H9 (cell line): ENCODE data around the gene PAEP. TPM values are rescaled to one million over a fixed set of nuclear protein-coding genes. Genes with fewer than 3 reads are reported as not detected.
A peak's percentile ranks its signal among the peaks of the same experiment; 100 is the strongest.

ENCODE experiments used
- DNase-seq: peaks from one replicate; pipeline ENCODE4 v3.0.0-alpha.2; 2017
- H2AFZ ChIP-seq: one replicate; pipeline ENCODE4 v1.6.1; 2013; ENCODE audit warnings: mild to moderate bottlenecking, low read length, control low read depth, moderate library complexity
- H2AK5ac ChIP-seq: 2 replicates; pipeline ENCODE4 v1.6.1; 2013; ENCODE audit warnings: low read length, control low read depth, mixed read lengths; ENCODE audit not compliant: insufficient read length
- H2BK120ac ChIP-seq: one replicate; pipeline ENCODE4 v1.6.1; 2013; ENCODE audit warnings: low read depth, mild to moderate bottlenecking, low read length, control low read depth, inconsistent platforms; ENCODE audit not compliant: poor library complexity, severe bottlenecking
- H2BK12ac ChIP-seq: 2 replicates; pipeline ENCODE4 v1.6.1; 2013; ENCODE audit warnings: low read length, control low read depth, mixed read lengths, low read depth; ENCODE audit not compliant: insufficient read length
- H2BK15ac ChIP-seq: 2 replicates; pipeline ENCODE4 v1.6.1; 2013; ENCODE audit warnings: low read depth, low read length, control low read depth
- H2BK20ac ChIP-seq: one replicate; pipeline ENCODE4 v1.6.1; 2013; ENCODE audit warnings: low read depth, mild to moderate bottlenecking, low read length, control low read depth, inconsistent platforms; ENCODE audit not compliant: poor library complexity, severe bottlenecking
- H2BK5ac ChIP-seq: 2 replicates; pipeline ENCODE4 v1.6.1; 2013; ENCODE audit warnings: low read length, control low read depth, mixed read lengths; ENCODE audit not compliant: insufficient read length
- H3K14ac ChIP-seq: 2 replicates; pipeline ENCODE4 v1.6.1; 2013; ENCODE audit warnings: low read length, control low read depth; ENCODE audit not compliant: insufficient read depth
- H3K18ac ChIP-seq: 2 replicates; pipeline ENCODE4 v1.6.1; 2013; ENCODE audit warnings: low read depth, mild to moderate bottlenecking, mixed read lengths, low read length, control low read depth; ENCODE audit not compliant: insufficient read length
- H3K23ac ChIP-seq: 2 replicates; pipeline ENCODE4 v1.6.1; 2013; ENCODE audit warnings: low read length, control low read depth, mixed read lengths, low read depth; ENCODE audit not compliant: insufficient read length
- H3K23me2 ChIP-seq: 2 replicates; pipeline ENCODE4 v1.6.1; 2013; ENCODE audit warnings: low read depth, mild to moderate bottlenecking, mixed read lengths, low read length, control low read depth; ENCODE audit not compliant: insufficient read length, poor library complexity, severe bottlenecking
- H3K27ac ChIP-seq: 2 replicates; pipeline ENCODE4 v1.5.1; 2013; ENCODE audit warnings: low read length, control low read depth, mixed read lengths, low read depth; ENCODE audit not compliant: insufficient read length
- H3K27me3 ChIP-seq: 2 replicates; pipeline ENCODE4 v1.6.1; 2013; ENCODE audit warnings: low read length, control low read depth, inconsistent platforms; ENCODE audit not compliant: insufficient read depth
- H3K4ac ChIP-seq: 2 replicates; pipeline ENCODE4 v1.6.1; 2013; ENCODE audit warnings: low read depth, mild to moderate bottlenecking, control low read depth, inconsistent platforms, low read length, moderate library complexity
- H3K4me1 ChIP-seq: 2 replicates; pipeline ENCODE4 v1.6.1; 2013; ENCODE audit warnings: low read length, control low read depth, inconsistent platforms; ENCODE audit not compliant: insufficient read depth
- H3K4me2 ChIP-seq: 2 replicates; pipeline ENCODE4 v1.6.1; 2013; ENCODE audit warnings: low read length, control low read depth, mixed read lengths; ENCODE audit not compliant: insufficient read length, insufficient read depth
- H3K56ac ChIP-seq: 2 replicates; pipeline ENCODE4 v1.6.1; 2013; ENCODE audit warnings: low read depth, mild to moderate bottlenecking, mixed read lengths, low read length, control low read depth; ENCODE audit not compliant: insufficient read length
- H3K79me1 ChIP-seq: 2 replicates; pipeline ENCODE4 v1.6.1; 2013; ENCODE audit warnings: low read depth, mild to moderate bottlenecking, moderate library complexity, low read length, control low read depth, inconsistent platforms; ENCODE audit not compliant: insufficient read depth, poor library complexity, severe bottlenecking
- H3K79me2 ChIP-seq: 2 replicates; pipeline ENCODE4 v1.6.1; 2013; ENCODE audit warnings: low read length, control low read depth, inconsistent platforms; ENCODE audit not compliant: insufficient read depth
- H3K9ac ChIP-seq: 2 replicates; pipeline ENCODE4 v1.6.1; 2013; ENCODE audit warnings: low read length, control low read depth, mixed read lengths; ENCODE audit not compliant: insufficient read length; ENCODE audit errors: extremely low read depth
- H3K9me3 ChIP-seq: one replicate; pipeline ENCODE4 v1.6.1; 2013; ENCODE audit warnings: low read depth, low read length, inconsistent platforms; ENCODE audit not compliant: control insufficient read depth
- H3T11ph ChIP-seq: one replicate; pipeline ENCODE4 v1.6.1; 2013; ENCODE audit warnings: mild to moderate bottlenecking, low read length, control low read depth, inconsistent platforms
- H4K20me1 ChIP-seq: one replicate; pipeline ENCODE4 v1.6.1; 2013; ENCODE audit not compliant: control insufficient read depth, insufficient read length, insufficient read depth
- H4K5ac ChIP-seq: 2 replicates; pipeline ENCODE4 v1.6.1; 2013; ENCODE audit warnings: low read depth, mild to moderate bottlenecking, mixed read lengths, low read length, control low read depth; ENCODE audit not compliant: insufficient read length
- H4K8ac ChIP-seq: replicated peaks from 2 replicates; pipeline ENCODE4 v1.6.1; 2013; ENCODE audit warnings: low read length, control low read depth, mixed read lengths, low read depth; ENCODE audit not compliant: insufficient read length
- H4K91ac ChIP-seq: 2 replicates; pipeline ENCODE4 v1.6.1; 2013; ENCODE audit warnings: low read depth, mild to moderate bottlenecking, moderate library complexity, mixed read lengths, low read length, control low read depth; ENCODE audit not compliant: insufficient read length
- H3K27ac Mint-ChIP-seq, 3 experiments: 2 replicates in 2 of 3; 3 replicates in 1 of 3; pipeline ENCODE4 v1.8.0; 2020 to 2021; ENCODE audit warnings: mixed read lengths in 3 of 3, mild to moderate bottlenecking in 1 of 3, moderate library complexity in 1 of 3
- H3K27me3 Mint-ChIP-seq: 2 replicates; pipeline ENCODE4 v1.8.0; 2021; ENCODE audit warnings: low read depth, mild to moderate bottlenecking, moderate library complexity, mixed read lengths
- H3K36me3 Mint-ChIP-seq, 3 experiments: 2 replicates in 2 of 3; 3 replicates in 1 of 3; pipeline ENCODE4 v1.8.0; 2020 to 2021; ENCODE audit warnings: low read depth in 3 of 3, mixed read lengths in 3 of 3; ENCODE audit not compliant: insufficient read depth in 1 of 3
- H3K4me1 Mint-ChIP-seq, 2 experiments: 2 replicates each; pipeline ENCODE4 v1.8.0; 2020; ENCODE audit warnings: mixed read lengths in 2 of 2
- H3K4me3 Mint-ChIP-seq, 2 experiments: 2 replicates in 1 of 2; 3 replicates in 1 of 2; pipeline ENCODE4 v1.8.0; 2020 to 2021; ENCODE audit warnings: mild to moderate bottlenecking in 2 of 2, mixed read lengths in 2 of 2, moderate library complexity in 1 of 2
- H3K9me3 Mint-ChIP-seq, 2 experiments: 2 replicates in 1 of 2; 3 replicates in 1 of 2; pipeline ENCODE4 v1.8.0; 2020; ENCODE audit warnings: mild to moderate bottlenecking in 2 of 2, mixed read lengths in 2 of 2, moderate library complexity in 1 of 2
- WGBS: extraction: QIAGEN DNeasy Blood & Tissue Kit; methylation state at CpG from one replicate; pipeline ENCODE4 v1.1.7; 2013; ENCODE audit warnings: missing lambda C conversion rate, low lambda C conversion rate, mixed read lengths; ENCODE audit not compliant: insufficient read length; ENCODE audit errors: extremely low coverage; 5-methylcytosine and 5-hydroxymethylcytosine counted together
- total RNA-seq: library from RNA; stranded (reverse); gene quantifications from 2 replicates; pipeline ENCODE4 v1.2.1, GENCODE V29; 2021
- TF ChIP-seq, protein P1 (sequence below): fragments of 200-600 bp; sonication (generic); conservative IDR thresholded peaks from 3 replicates; pipeline ENCODE4 v1.8.0; 2021; ENCODE audit warnings: antibody characterized with exemption, mild to moderate bottlenecking

PAEP gene
- total RNA-seq, 1 experiment from 2014 or later, result not detected

DNA sequence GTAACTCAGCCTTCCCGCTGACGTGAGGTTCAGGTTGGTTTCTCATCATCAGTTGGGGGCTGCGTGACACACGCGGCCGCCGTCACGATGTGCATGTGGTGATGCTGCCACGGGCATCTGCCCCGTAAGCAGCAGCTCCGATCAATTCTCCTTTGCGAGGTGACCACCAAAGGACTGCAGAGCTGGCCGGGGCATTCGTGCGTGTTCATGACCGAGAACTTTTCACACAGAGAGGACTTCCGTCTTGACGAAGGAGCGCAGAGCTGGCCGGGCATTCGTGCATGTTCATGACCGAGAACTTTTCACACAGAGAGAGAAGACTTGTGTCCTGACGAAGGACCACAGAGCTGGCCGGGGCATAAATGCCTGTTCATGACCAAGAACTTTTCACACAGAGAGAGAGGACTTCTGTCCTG, 44.1 kb upstream of the PAEP start:
- Histone ChIP-seq H3K4me2 (no peak overlapping the region), H4K20me1 (no peaks in the 10 kb centered on the region), H4K8ac (no peak overlapping the region), H2BK5ac (no peak overlapping the region), H3K27ac (no peak overlapping the region), H3K79me2 (no peaks in the 10 kb centered on the region), H4K91ac (no peak overlapping the region), H3T11ph (no peak overlapping the region), H3K4me1 (no peaks in the 10 kb centered on the region), H4K5ac (no peak overlapping the region), H2BK15ac (no peak overlapping the region), H3K23me2 (no peaks in the 10 kb centered on the region), H2BK120ac (no peak overlapping the region), H2BK20ac (no peak overlapping the region), H3K27me3 (no peaks in the 10 kb centered on the region), H3K4ac (no peak overlapping the region), H2AK5ac (no peak overlapping the region), H3K56ac (no peak overlapping the region), H3K79me1 (no peaks in the 10 kb centered on the region), H3K18ac (no peak overlapping the region), H2AFZ (no peak overlapping the region), H3K9me3 (no peaks in the 10 kb centered on the region), H3K9ac (no peak overlapping the region), H3K14ac (no peak overlapping the region), H2BK12ac (no peak overlapping the region), H3K23ac (no peak overlapping the region)
- Mint-ChIP-seq H3K36me3 (no peaks in the 10 kb centered on the region), H3K27ac (no peak overlapping the region), H3K9me3 (peaks cover 0 to 5% of the 10 kb centered on the region in 2 experiments; a peak in 2 of 5 replicates), H3K4me3 (no peak overlapping the region), H3K27me3 (peaks cover 2% of the 10 kb centered on the region; the same call in 1 of the 2 replicates), H3K4me1 (peaks cover 3 to 5% of the 10 kb centered on the region in 2 experiments; a peak in 2 of 4 replicates)
- no CpG with 5 or more reads among the region's 24 CpGs for WGBS
- TF ChIP-seq, protein P1, sequence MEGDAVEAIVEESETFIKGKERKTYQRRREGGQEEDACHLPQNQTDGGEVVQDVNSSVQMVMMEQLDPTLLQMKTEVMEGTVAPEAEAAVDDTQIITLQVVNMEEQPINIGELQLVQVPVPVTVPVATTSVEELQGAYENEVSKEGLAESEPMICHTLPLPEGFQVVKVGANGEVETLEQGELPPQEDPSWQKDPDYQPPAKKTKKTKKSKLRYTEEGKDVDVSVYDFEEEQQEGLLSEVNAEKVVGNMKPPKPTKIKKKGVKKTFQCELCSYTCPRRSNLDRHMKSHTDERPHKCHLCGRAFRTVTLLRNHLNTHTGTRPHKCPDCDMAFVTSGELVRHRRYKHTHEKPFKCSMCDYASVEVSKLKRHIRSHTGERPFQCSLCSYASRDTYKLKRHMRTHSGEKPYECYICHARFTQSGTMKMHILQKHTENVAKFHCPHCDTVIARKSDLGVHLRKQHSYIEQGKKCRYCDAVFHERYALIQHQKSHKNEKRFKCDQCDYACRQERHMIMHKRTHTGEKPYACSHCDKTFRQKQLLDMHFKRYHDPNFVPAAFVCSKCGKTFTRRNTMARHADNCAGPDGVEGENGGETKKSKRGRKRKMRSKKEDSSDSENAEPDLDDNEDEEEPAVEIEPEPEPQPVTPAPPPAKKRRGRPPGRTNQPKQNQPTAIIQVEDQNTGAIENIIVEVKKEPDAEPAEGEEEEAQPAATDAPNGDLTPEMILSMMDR, result no peak
- peak; percentile 20 for DNase-seq
